NCI-H1105 treated with DMSO at 0.1 percent for 48 hours (cell line): Measurements from ENCODE around the gene ZFX.
"Not testable (repeated sequence)": the region's sequence is repeated elsewhere in the genome, so short reads cannot be mapped to it uniquely, and the experiment has no call there.

Source experiments
- DNase-seq: peaks from one replicate; lab custom pipeline; 2025; lab: John Stamatoyannopoulos, UW

ZFX gene

DNA sequence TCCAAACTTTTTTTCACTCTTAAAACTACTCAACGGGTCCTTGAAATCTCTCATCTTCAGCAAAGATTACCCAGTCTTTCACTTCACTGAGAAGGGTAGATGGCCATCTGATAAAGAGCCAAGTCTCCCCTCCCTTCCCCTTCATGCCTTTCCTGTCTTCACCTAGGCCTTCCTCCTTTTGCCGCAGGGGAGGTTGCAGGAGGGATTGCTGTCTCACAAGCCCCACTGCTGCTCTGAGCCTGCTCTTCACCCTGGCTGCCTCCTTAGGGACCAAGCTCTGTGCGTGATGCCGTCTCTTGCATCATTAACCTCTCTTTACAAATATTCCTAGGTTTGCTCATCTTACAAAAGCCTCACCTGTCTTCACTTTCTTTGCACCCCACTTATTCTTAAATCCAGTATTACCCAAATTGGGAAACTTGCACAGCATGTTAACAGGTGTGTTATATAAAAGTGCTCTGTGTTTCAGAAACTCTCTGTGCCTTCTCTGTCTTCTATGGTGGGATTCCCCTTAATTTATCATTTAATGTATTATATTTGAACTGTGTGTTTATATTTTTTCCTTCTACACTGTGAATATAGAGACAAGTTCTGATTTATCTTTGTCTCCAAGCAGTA is 3.8 kb downstream of the ZFX start:
- DNase-seq, result no peak

DNA sequence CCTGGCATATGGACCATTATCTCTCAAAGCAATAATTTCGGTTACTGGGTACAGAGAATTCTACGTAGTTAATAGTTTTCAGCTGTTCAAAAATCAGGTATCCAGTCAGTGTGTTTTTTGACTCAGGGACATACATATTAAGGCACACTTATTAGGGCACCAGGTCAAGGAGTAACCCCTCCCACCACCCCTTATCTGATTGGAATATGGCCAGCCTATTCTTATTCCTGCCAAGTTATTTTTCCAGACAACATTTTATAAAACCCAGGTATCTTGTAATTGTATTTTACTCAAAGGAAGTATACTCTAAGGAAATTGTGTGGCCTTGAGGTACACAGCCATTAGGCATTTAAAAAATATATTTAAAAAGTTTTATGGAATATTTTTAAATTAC is 4.3 kb downstream of the ZFX start:
- no peak for DNase-seq

DNA sequence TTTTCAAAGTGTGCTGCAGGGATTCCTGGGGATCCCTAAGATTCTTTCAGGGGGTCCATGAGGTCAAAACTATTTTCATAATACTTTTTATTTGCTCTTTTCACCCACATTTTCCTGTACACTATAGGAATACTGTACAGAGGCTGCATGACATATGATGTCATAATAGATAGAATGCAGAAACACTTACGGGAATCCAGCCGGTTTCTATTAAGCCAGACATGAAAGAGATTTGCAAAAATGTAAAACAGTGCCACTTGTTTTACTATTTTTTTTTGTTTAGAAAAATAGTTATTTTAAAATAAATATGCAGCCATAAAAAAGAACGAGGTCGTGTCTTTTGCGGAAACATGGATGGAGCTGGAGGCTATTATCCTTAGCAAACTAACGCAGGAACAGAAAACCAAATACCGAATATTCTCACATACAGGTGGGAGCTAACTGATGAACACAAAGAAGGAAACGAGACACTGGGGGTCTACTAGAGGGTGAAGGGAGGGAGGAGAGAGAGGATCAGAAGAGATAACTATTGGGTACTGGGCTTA is 5.0 kb downstream of the ZFX start:
- no peak for DNase-seq

GRCh38 chrX:24155747-24156146 is 6.2 kb downstream of the ZFX start:
- not testable (repeated sequence) for DNase-seq

- no peak for DNase-seq
Observed at GRCh38 chrX:24156177-24156576, 6.6 kb downstream of the ZFX start.

DNA sequence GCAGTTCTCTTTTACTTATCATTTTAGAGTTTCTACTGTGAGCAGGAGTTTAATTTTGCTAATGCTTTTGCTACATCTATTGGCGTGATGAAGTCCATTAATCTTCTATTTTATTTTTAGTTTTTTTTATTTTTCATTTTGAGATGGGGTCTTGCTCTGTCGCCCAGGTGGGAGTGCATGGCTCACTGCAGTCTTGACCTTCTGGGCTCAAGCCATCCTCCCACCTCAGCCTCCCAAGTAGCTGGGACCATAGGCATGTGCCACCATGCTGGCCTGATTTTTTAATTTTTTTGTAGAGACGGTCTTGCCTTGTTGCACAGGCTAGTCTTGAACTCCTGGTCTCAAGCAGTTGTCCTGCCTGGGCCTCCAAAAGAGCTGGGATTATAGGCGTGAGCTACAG is 9.4 kb downstream of the ZFX start:
- no peak for DNase-seq

- no peak for DNase-seq
Observed at GRCh38 chrX:24166078-24166477, 16.5 kb downstream of the ZFX start.

GRCh38 chrX:24167719-24168472 is 18.4 kb downstream of the ZFX start:
- no peak for DNase-seq

- DNase-seq, result no peak
Observed at GRCh38 chrX:24168807-24169206, 19.3 kb downstream of the ZFX start.

DNA sequence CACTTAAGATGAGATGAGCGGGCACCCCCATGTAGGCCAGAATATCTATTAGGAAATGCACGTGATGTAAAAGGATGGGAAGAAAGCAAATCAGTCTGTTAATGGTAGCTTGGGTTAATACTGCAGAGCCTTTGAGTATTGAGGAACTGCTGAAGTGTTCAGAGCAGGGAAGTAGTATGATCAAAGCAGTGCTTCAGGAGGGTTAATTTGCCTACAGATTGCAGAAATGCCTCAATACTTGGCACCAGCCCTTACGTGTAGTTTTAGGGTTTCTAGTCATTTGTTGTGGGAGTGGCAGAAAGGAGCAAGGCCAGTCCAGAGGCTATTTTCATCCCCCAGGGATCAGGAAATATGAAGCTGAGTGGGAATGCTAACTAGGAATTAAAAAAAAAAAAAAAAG is 19.7 kb downstream of the ZFX start:
- DNase-seq, result no peak

DNA sequence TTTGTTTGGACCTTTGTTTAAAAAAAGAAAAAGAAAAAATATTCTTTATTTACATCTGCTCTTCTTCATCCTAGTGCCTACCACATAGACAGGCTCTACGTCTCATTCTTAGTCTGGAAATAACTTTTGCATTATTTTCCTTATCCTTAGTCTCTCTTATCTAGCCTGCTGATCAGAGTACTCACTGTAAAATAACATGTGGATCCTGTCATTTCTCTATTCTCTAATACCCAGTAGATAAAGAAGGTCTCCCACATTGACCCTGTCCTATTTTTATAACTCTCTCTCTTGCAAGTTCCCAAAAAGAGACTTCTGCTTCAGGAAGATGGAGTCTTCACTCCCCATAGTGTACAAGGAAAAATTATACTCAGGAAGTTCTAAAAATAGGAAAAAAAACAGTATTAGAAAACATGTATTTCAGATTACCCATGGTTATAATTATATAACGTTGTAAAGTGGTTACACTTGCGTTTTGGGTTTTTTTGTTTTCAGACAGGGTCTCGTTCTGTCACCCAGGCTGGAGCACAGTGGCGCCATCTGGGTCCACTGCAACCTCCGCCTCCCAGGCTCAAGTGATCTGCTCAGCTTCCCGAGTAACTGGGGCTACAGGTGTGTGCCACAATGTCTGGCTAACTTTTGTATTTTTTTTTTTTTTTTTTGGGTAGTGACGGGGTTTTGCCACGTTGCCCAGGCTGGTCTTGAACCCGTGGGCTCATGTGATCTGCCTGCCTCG is 23.8 kb downstream of the ZFX start:
- DNase-seq, result no peak

DNA sequence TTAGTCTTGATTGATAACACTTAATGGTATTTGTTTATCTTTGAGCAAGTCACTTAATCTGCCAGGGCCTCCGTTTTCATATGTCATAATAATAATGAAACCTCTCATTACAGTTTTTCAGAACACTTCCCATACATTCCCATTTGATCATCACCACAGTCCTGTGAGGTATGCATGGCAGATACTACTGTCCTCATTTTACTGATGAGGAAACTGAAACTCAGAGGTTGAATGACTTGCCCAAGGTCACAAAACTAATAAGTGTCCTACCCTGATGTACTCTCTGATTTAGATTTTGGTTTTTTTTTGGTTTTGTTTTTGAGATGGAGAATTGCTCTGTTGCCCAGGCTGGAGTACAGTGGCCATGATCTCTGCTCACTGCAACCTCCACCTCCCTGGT is 25.7 kb downstream of the ZFX start:
- DNase-seq, result no peak

DNA sequence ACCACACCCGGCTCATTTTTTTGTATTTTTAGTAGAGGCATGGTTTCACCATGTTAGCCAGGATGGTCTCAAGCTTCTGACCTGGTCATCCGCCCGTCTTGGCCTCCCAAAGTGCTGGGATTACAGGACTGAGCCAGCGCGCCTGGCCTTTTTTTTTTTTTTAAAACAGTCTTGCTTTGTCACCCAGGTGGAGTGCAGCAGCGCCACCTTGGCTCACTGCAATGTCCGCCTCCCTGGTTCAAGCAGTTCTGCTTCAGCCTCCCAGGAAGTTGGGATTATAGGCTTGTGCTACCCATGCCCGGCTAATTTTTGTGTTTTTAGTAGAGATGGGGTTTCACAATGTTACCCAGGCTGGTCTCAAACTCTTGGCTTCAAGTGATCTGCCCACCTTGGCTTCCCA is 28.9 kb downstream of the ZFX start:
- DNase-seq, result no peak

DNA sequence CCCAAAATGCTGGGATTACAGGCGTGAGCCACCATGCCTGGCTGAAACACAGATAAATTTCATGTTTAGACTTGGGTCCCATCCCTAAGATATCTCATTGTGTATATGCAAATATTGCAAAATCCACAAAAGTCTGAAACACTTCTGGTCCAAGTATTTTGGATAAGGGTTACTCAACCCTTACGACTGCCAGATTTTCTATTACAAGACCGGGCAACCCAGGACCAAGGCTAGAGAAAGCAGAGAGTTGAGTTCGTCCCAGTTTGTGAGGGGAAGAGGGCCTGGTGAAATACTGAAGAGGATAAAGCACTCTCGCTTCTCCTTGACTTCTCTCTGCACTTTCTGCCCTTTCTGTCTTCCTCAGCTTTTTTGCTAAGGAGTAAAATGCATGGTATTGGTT is 34.5 kb downstream of the ZFX start:
- no peak for DNase-seq

GRCh38 chrX:24186483-24186882 is 37.0 kb downstream of the ZFX start:
- DNase-seq, result no peak

GRCh38 chrX:24186986-24187385 is 37.5 kb downstream of the ZFX start:
- DNase-seq, result no peak

- DNase-seq, result no peak
Observed at GRCh38 chrX:24189490-24189889, 40.0 kb downstream of the ZFX start.

DNA sequence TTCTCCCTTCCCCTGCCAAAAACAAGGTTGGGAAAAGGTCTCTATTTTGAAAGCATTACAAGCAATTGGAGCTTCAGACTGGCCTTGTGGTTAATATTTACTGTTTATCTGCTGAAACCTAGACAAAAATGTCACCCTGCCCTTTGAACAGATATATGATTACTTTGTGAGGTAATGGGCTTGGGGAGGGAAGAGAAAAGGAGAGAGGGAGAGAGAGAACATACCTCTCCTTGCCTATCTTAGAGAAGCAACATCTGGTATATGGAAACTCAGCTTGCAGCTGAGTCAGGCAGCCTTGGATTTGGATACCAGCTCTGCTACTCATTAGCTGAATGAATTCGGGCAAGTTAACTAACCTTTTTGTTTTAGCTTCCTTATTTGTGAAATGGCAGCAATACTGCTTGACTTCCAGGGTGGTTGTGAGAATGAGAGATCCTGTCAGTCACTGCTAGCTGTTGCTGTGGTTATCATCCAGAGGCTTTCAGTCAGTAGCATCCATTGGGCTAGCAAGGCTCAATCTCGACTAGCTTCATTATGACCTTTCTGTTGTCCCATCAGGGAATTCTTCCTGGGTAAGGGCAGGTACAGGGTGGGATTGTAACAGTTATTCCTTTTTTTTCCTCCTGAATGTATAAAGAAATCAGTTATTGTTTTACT is 41.1 kb downstream of the ZFX start:
- no peak for DNase-seq

DNA sequence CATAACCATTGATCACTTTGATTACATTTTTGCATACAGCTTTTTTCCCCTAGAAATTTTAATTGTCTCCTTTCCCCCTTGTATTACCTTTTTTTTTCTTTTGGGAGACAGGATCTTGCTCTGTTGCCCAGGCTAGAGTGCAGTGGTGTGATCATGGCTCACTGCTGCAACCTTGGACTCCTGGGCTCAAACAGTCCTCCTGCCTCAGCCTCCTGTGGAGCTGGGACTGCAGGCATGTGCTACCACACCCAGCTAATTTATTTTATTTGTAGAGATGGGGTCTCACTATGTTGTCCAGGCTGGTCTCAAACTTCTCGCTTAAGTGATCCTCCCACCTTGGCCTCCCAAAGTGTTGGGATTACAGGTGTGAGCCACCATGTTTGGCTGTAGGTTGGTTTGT is 47.0 kb downstream of the ZFX start:
- DNase-seq, result no peak

DNA sequence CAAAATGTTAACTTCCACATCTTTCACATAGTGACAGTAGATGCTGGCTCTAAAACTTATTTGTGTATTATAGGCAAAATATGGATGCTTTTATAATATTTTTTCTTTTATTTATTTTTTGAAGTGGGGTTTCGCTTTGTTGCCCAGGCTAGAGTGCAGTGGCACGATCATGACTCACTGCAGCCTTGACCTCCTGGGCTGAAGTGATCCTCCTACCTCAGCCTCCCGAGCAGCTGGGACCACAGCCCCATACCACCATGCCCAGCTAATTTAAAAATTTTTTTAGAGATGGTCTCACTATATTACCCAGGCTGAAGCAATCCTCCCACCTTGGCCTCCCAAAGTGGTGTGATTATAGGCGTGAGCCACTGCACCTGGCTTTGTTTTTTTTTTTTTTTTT is 48.6 kb downstream of the ZFX start:
- no peak for DNase-seq

- DNase-seq, result no peak
Observed at GRCh38 chrX:24200133-24200532, 50.6 kb downstream of the ZFX start.

DNA sequence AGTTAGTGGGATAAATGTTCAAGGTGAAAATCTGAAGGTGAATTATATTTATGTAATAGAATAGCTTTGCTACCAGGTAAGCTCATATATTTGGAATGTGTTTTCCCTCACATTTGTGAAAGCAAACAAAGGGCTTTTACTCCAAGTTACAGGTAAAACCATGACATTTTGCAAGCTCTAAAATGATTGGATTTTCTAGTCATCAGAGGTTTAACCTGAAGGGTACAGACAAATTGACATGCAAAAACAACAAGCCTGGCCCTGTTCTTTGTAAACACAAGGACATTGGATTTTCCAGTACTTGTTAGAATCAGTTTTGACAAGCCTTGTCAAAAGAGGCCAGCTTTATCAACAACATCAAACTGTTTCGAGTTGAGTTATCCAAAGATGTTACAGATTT is 51.7 kb downstream of the ZFX start:
- DNase-seq, result no peak
